GM12873 (cell line): ENCODE measurements around the gene ADNP.

Experiments used
- CTCF ChIP-seq: IDR thresholded peaks from 2 replicates; pipeline ENCODE4 v1.5.1; 2012; ENCODE audit warnings: low read depth, mild to moderate bottlenecking, moderate library complexity, low read length, control low read depth; ENCODE audit not compliant: insufficient read depth; ENCODE audit errors: missing control alignments

Gene ADNP

DNA sequence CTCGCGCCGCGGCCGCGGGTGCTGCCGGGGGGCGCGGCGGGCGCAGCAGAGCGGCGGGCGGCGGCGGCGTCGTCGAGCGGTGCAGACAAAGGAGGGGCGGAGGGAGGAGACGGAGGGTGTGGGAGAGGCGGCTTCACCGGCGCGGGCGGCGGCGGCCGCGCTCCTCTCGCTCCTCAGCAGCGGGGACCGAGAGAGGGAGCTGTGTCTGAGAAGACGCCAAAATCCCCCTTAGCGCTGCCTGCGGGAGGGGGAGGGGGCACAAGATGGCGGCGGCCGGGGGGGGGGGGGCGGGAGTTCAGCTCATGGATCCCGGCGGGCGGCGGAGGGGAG, 296 bp downstream of the ADNP start:
- TF ChIP-seq CTCF = no peak

- no peak for TF ChIP-seq CTCF
These were observed 880 bp downstream of the ADNP start for GRCh38 chr20:50930139-50930975.

GRCh38 chr20:50929299-50930138, 1.7 kb downstream of the ADNP start:
- peak; percentile 99 for TF ChIP-seq CTCF

DNA sequence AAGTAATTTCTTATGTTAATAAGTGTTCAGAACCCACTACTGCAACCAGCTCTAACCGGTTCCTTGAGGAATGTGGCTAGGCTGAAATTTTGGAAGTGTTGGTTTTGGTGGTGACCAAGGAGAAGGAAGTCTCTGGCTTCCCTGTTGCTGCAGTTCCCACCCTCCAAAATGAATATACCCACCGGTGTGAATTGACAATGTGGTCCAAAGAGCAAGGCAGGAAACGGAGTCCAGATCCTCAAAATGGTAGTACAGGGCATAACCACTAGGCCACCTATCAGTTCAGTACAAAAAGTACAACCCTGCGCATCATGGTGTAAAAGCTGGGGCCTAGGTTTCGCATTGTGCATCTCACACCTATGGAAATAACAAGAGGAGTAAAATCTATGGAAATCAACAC, 2.8 kb downstream of the ADNP start:
- TF ChIP-seq CTCF = peak; percentile 53

DNA sequence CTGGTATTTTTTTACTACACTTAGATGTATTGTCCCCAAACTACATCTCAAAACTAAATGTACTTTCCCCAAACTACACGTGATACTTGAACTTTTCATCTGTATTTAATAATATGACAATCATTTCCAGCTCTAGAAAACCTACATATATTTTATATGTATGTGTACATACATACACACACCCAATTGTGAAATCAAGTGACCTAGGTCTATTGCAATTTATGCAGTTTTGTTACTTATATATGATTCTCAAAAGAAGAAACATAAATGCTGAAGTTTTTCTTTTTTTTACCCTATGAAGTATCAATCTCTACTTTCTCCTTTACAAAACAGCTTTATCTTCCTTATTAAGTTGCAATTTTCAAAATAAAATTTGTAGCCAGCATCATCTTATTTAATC, 4.7 kb downstream of the ADNP start:
- no peak for TF ChIP-seq CTCF

- TF ChIP-seq CTCF = no peak
These were observed 6.8 kb downstream of the ADNP start for GRCh38 chr20:50924261-50924920.
